ENCODE data around the gene PHF21A. TPM values are rescaled to one million over a fixed set of nuclear protein-coding genes. Genes with fewer than 3 reads are reported as not detected.

PHF21A gene
- total and polyA plus RNA-seq, 2 of the 8 experiments (the other 6 are each of a cell fraction or from before 2014, with no cell fraction given), result 17.6 to 40.3 TPM

DNA sequence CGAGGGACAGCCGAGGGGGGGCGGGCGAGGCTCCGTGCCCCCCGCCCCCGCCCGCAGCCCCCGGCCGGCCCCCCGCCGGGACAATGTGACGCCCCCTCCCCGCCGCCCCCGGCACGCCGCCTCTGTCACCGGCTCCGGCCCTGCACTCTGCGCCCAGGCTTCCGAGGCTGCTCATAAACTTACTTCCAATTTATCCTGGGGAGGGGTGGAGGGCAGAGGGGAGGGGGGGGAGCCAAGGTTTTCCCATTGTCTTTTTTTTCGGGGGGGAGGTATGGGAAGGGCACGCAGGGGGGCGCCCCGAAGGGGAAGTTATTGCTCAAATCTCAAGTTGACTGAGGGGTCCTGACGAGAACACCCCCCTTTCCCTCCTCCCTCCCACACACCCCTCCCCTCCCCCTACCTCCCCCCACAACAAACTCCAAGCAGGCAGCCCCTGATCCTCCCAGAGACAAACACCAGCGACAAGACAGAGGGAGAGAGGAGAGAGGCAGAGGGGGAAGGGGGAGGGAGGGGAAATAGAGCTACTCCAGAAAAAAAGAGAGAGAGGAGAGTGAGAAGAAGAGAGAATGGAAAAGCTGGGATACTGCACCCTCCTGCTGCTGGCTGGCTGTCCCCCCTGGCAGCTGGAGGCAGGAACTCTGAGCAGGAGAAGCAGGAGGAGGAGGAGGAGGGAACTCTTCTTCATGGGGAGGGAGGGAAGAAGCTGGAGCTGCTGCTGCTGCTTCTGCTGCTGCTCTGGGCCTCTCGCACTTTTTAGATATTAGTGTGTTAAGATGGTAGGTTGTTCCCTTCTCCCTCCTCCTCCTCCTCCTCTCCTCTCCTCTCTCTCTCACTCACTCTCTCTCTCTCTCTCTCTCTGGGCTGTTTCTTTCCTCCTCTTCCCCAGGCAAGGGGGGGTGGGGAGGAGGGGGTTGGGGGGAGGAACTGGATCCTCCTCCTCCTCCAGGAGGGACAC lies 631 bp downstream of the PHF21A start:
- Histone ChIP-seq H4K5ac (ENCODE audit: insufficient read length, low read depth, low read length) (peak overlapping the region; percentile 57), H3K27ac (ENCODE audit: low read depth, low read length) (peak overlapping the region; percentile 73; the same call in 1 of the 2 replicates), H3K4me3 (ENCODE audit: extremely low read depth in 1 of 4, insufficient read depth in 2 of 4, low read depth in 3 of 4, low read length in 4 of 4) (peak overlapping the region; percentile 59 to 97 (median 79)), H3K9ac (replicated peaks in 1 of 4; ENCODE audit: extremely low read depth in 1 of 4, low read depth in 3 of 4, low read length in 3 of 4) (peak overlapping the region in 1 of 4 experiments; percentile 51; a peak in 1 of 7 replicates), H2BK15ac (ENCODE audit: low read length) (peak overlapping the region; percentile 81; the same call in 1 of the 2 replicates), H2BK5ac (ENCODE audit: low read depth, low read length) (peak overlapping the region; percentile 96), H4K20me1 (replicated peaks in 1 of 2; ENCODE audit: control insufficient read depth in 1 of 2, insufficient read depth in 2 of 2, low read length in 2 of 2) (no peaks in the 10 kb centered on the region), H3K27me3 (replicated peaks in 1 of 4; ENCODE audit: control insufficient read depth in 3 of 4, extremely low read depth in 1 of 4, insufficient read depth in 3 of 4, low read length in 3 of 4) (no peaks in the 10 kb centered on the region), H2BK120ac (replicated peaks; ENCODE audit: low read depth, low read length) (no peak overlapping the region), H3K56ac (replicated peaks; ENCODE audit: insufficient read length, low read depth, low read length) (peak overlapping the region; percentile 43), H3K36me3 (ENCODE audit: control insufficient read depth in 2 of 4, insufficient read depth in 4 of 4, low read length in 3 of 4) (no peaks in the 10 kb centered on the region), H3K4ac (replicated peaks; ENCODE audit: insufficient read length, low read depth, low read length) (no peak overlapping the region), H4K91ac (replicated peaks; ENCODE audit: insufficient read length, low read length) (peak overlapping the region; percentile 20), H3K14ac (ENCODE audit: insufficient read length) (no peak overlapping the region), H3K23ac (ENCODE audit: insufficient read length) (no peak overlapping the region), H2AK5ac (ENCODE audit: low read depth, low read length) (no peak overlapping the region), H3K79me1 (ENCODE audit: low read depth, low read length) (no peaks in the 10 kb centered on the region; the same call in 1 of the 2 replicates), H4K8ac (ENCODE audit: extremely low read depth, insufficient read depth, low read length) (no peak overlapping the region; the same call in 1 of the 2 replicates), H2BK20ac (ENCODE audit: low read length) (no peak overlapping the region), H3K79me2 (ENCODE audit: control insufficient read depth in 1 of 2, insufficient read depth in 2 of 2, low read length in 2 of 2) (peaks cover 0 to 42% of the 10 kb centered on the region in 2 experiments; a peak in 3 of 4 replicates), H2AFZ (ENCODE audit: low read length) (no peak overlapping the region), H3K18ac (ENCODE audit: extremely low read depth, low read length) (peak overlapping the region; percentile 95), H3K23me2 (ENCODE audit: low read depth, low read length) (peaks cover 9% of the 10 kb centered on the region), H3K9me3 (ENCODE audit: insufficient read depth in 2 of 2, low read depth in 1 of 2, low read length in 1 of 2) (no peaks in the 10 kb centered on the region), H3K4me1 (replicated peaks in 1 of 4; ENCODE audit: control insufficient read depth in 3 of 4, insufficient read depth in 4 of 4, low read length in 3 of 4) (peaks cover 0 to 6% (median 0%) of the 10 kb centered on the region in 4 experiments; a peak in 4 of 7 replicates), H3K4me2 (ENCODE audit: insufficient read depth in 1 of 2, low read depth in 2 of 2, low read length in 2 of 2) (peak overlapping the region; percentile 82 to 93), H2BK12ac (ENCODE audit: low read depth, low read length) (peak overlapping the region; percentile 68)
- TF ChIP-seq YY1 (IDR thresholded peaks at IDR 0.05; ENCODE audit: low read depth, low read length) (no peak), EZH2 (IDR thresholded peaks at IDR 0.05; ENCODE audit: low read depth, low read length, severe bottlenecking) (no peak), SIN3A (conservative IDR thresholded peaks at IDR 0.05 in 1 of 2, IDR thresholded peaks at IDR 0.05 in 1 of 2; ENCODE audit: low read depth in 1 of 2, low read length in 2 of 2) (peak; percentile 7 to 49; a peak in 3 of 4 replicates), SIRT6 (IDR thresholded peaks at IDR 0.05; ENCODE audit: low read length) (no peak), ASH2L (IDR thresholded peaks at IDR 0.05; ENCODE audit: low read length) (peak; percentile 61), POLR2A (IDR thresholded peaks at IDR 0.05; ENCODE audit: control extremely low read depth in 1 of 2, low read depth in 2 of 2, low read length in 2 of 2) (peak in 1 of 2 experiments; percentile 49; a peak in 1 of 3 replicates), RBBP5 (IDR thresholded peaks at IDR 0.05; ENCODE audit: borderline replicate concordance, low read depth, low read length) (peak; percentile 39), CTBP2 (IDR thresholded peaks at IDR 0.05; ENCODE audit: borderline replicate concordance, insufficient read depth, insufficient read length, low read length) (peak; percentile 86), TBP (IDR thresholded peaks at IDR 0.05; ENCODE audit: low read depth, low read length) (peak; percentile 18; the same call in 1 of the 2 replicates), KDM1A (IDR thresholded peaks at IDR 0.05; ENCODE audit: borderline replicate concordance, low read length) (peak; percentile 55; the same call in 1 of the 2 replicates)
- DNase-seq (ENCODE audit: low read depth in 1 of 2, low spot score in 2 of 2), result peak in 1 of 2 experiments; percentile 64
- WGBS, 2 experiments (ENCODE audit: extremely low coverage in 1 of 2, insufficient coverage in 1 of 2, insufficient read length in 1 of 2, insufficient replicate concordance in 2 of 2, low coverage in 1 of 2, low lambda C conversion rate in 2 of 2, missing lambda C conversion rate in 1 of 2), result no CpG with 5 or more reads among the region's 29 CpGs
- no peak for FAIRE-seq
- ChIA-PET CTCF (ENCODE audit: partially characterized antibody) (interaction anchor here (0.6 to 1.1 kb wide), 4 partner anchors 109 to 176 kb away, joined by 3 to 6 read pairs (median 4); no protein-coding TSS in a partner anchor), POLR2A (ENCODE audit: partially characterized antibody) (interaction anchor here (0.9 to 1.1 kb wide), 12 partner anchors 10 to 271 kb away, joined by 3 to 6 read pairs (median 4); partner anchors contain the start of genes CHRM4 and PEX16)
